ENCODE results near the gene RTN4IP1.

DNA sequence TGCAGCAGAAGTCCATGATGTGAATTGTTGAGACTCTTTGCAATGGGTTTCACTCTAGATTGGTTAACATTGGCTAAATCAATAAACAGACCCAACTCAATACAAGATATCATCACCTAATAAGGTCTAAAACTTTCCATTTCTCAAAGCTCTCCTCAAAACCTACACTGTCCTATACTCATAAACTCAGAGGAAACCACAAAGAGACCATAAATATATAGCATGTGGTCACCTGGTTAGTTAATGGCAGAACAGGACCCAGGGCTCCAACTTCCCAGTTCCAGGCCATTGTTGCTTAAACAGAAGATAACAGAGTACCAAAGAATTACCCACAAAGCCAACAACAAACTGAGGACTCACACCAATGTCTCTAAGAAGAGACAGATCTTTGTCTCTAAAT, 12.0 kb downstream of the RTN4IP1 start:
- TF ChIP-seq HDAC6 (IDR thresholded peaks at IDR 0.05; ENCODE audit: low read depth, low read length) (no peak), CC2D1A (IDR thresholded peaks at IDR 0.05) (no peak), TCF7L2 (IDR thresholded peaks at IDR 0.05; ENCODE audit: low read depth, low read length) (no peak), EP300 (IDR thresholded peaks at IDR 0.05; ENCODE audit: low read length) (no peak), CBX2 (IDR thresholded peaks at IDR 0.05; ENCODE audit: insufficient read depth, low read length, poor library complexity, severe bottlenecking) (no peak), ZBED1 (IDR thresholded peaks at IDR 0.05) (no peak), ZNF232 (CRISPR knock-in tag; IDR thresholded peaks at IDR 0.05) (no peak), TGIF2 (CRISPR knock-in tag; IDR thresholded peaks at IDR 0.05) (no peak), PHF20 (IDR thresholded peaks at IDR 0.05; ENCODE audit: partially characterized antibody) (no peak), JUN (IDR thresholded peaks at IDR 0.05; ENCODE audit: borderline replicate concordance, low read depth, low read length) (no peak), JUN (CRISPR knock-in tag; IDR thresholded peaks at IDR 0.05; ENCODE audit: borderline replicate concordance) (no peak)
- TF ChIP-seq, protein P1, sequence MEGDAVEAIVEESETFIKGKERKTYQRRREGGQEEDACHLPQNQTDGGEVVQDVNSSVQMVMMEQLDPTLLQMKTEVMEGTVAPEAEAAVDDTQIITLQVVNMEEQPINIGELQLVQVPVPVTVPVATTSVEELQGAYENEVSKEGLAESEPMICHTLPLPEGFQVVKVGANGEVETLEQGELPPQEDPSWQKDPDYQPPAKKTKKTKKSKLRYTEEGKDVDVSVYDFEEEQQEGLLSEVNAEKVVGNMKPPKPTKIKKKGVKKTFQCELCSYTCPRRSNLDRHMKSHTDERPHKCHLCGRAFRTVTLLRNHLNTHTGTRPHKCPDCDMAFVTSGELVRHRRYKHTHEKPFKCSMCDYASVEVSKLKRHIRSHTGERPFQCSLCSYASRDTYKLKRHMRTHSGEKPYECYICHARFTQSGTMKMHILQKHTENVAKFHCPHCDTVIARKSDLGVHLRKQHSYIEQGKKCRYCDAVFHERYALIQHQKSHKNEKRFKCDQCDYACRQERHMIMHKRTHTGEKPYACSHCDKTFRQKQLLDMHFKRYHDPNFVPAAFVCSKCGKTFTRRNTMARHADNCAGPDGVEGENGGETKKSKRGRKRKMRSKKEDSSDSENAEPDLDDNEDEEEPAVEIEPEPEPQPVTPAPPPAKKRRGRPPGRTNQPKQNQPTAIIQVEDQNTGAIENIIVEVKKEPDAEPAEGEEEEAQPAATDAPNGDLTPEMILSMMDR (IDR thresholded peaks at IDR 0.05 in 2 of 3, conservative IDR thresholded peaks at IDR 0.05 in 1 of 3; ENCODE audit: insufficient read depth in 2 of 3, low read depth in 1 of 3, low read length in 3 of 3) = no peak
- TF ChIP-seq, protein P2, sequence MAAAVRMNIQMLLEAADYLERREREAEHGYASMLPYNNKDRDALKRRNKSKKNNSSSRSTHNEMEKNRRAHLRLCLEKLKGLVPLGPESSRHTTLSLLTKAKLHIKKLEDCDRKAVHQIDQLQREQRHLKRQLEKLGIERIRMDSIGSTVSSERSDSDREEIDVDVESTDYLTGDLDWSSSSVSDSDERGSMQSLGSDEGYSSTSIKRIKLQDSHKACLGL (CRISPR knock-in tag; IDR thresholded peaks at IDR 0.05; ENCODE audit: borderline replicate concordance, poor library complexity, severe bottlenecking) = no peak
- TF ChIP-seq, protein P3, sequence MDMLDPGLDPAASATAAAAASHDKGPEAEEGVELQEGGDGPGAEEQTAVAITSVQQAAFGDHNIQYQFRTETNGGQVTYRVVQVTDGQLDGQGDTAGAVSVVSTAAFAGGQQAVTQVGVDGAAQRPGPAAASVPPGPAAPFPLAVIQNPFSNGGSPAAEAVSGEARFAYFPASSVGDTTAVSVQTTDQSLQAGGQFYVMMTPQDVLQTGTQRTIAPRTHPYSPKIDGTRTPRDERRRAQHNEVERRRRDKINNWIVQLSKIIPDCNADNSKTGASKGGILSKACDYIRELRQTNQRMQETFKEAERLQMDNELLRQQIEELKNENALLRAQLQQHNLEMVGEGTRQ (CRISPR knock-in tag; IDR thresholded peaks at IDR 0.05) = no peak

Measured in K562 (cell line).